GM13977 (cell line): ENCODE measurements around the gene FAM131B.

Experiments used
- DNase-seq: peaks from one replicate; pipeline ENCODE4 v3.0.0; 2012; ENCODE audit warnings: low spot score
- CTCF ChIP-seq: IDR thresholded peaks from 2 replicates; pipeline ENCODE4 v1.5.1; 2012; ENCODE audit warnings: mild to moderate bottlenecking, control low read depth; ENCODE audit not compliant: insufficient read depth; ENCODE audit errors: extremely low read depth, missing control alignments
- in situ Hi-C: fragments of 300-500 bp; cut with MboI; formaldehyde crosslinking; loops from one replicate; pipeline ENCODE4 v1.12.0; 2022; ENCODE audit warnings: low sequenced_read_pairs, low pct_unique_long_range_greater_than_20kb, mixed read lengths, inconsistent platforms; ENCODE audit not compliant: unreplicated experiment

The FAM131B gene

GRCh38 chr7:143345428-143345900 lies 17.0 kb downstream of the FAM131B start:
- in situ Hi-C loops = no loop called here
- no peak for DNase-seq
- peak; percentile 62 for TF ChIP-seq CTCF

GRCh38 chr7:143343596-143343995 lies 18.9 kb downstream of the FAM131B start:
- no peak for TF ChIP-seq CTCF
- in situ Hi-C loops = no loop called here
- DNase-seq = no peak

- in situ Hi-C loops = no loop called here
Observed at GRCh38 chr7:143341842-143342241, 20.7 kb downstream of the FAM131B start.

GRCh38 chr7:143337216-143337615 lies 25.3 kb downstream of the FAM131B start:
- in situ Hi-C loops = no loop called here
- TF ChIP-seq CTCF = no peak
- DNase-seq = no peak

More at GRCh38 chr7:143341842-143342241, 20.7 kb downstream of the FAM131B start:
- no peak for TF ChIP-seq CTCF
- no peak for DNase-seq

- no peak for DNase-seq
- in situ Hi-C loops = no loop called here
- TF ChIP-seq CTCF = no peak
Observed at GRCh38 chr7:143334244-143334643, 28.3 kb downstream of the FAM131B start.

GRCh38 chr7:143331179-143331801 lies 31.2 kb downstream of the FAM131B start:
- DNase-seq = no peak
- no peak for TF ChIP-seq CTCF
- in situ Hi-C loops = no loop called here
